Measurements from ENCODE around the gene PGLYRP3.
A peak's percentile ranks its signal among the peaks of the same experiment; 100 is the strongest.

The PGLYRP3 gene

GRCh38 chr1:153251988-153252387 is 60.8 kb downstream of the PGLYRP3 start:
- DNase-seq (ENCODE audit: insufficient read length, low spot score) (no peak), FAIRE-seq (peak; percentile 23)
- TF ChIP-seq PAX5 (IDR thresholded peaks at IDR 0.05; ENCODE audit: insufficient read depth, low read length, severe bottlenecking) (no peak), TAF1 (IDR thresholded peaks at IDR 0.05; ENCODE audit: low read depth, low read length) (no peak), POLR2AphosphoS5 (IDR thresholded peaks at IDR 0.05; ENCODE audit: low read depth, low read length) (no peak), SPI1 (IDR thresholded peaks at IDR 0.05; ENCODE audit: low read depth, low read length) (no peak), POLR2A (IDR thresholded peaks at IDR 0.05; ENCODE audit: low read depth, low read length) (no peak), POU2F2 (IDR thresholded peaks at IDR 0.05; ENCODE audit: low read depth, low read length) (no peak)

GRCh38 chr1:153251562-153251961 is 61.2 kb downstream of the PGLYRP3 start:
- DNase-seq (ENCODE audit: insufficient read length, low spot score) (no peak), FAIRE-seq (no peak)
- TF ChIP-seq PAX5 (IDR thresholded peaks at IDR 0.05; ENCODE audit: insufficient read depth, low read length, severe bottlenecking) (no peak), POU2F2 (IDR thresholded peaks at IDR 0.05; ENCODE audit: low read depth, low read length) (no peak), SPI1 (IDR thresholded peaks at IDR 0.05; ENCODE audit: low read depth, low read length) (no peak), POLR2AphosphoS5 (IDR thresholded peaks at IDR 0.05; ENCODE audit: low read depth, low read length) (no peak), TAF1 (IDR thresholded peaks at IDR 0.05; ENCODE audit: low read depth, low read length) (no peak), POLR2A (IDR thresholded peaks at IDR 0.05; ENCODE audit: low read depth, low read length) (no peak)

- TF ChIP-seq POLR2AphosphoS5 (IDR thresholded peaks at IDR 0.05; ENCODE audit: low read depth, low read length): no peak
- TF ChIP-seq POLR2A (IDR thresholded peaks at IDR 0.05; ENCODE audit: low read depth, low read length): no peak
- no peak for TF ChIP-seq TAF1 (IDR thresholded peaks at IDR 0.05; ENCODE audit: low read depth, low read length)
- TF ChIP-seq PAX5 (IDR thresholded peaks at IDR 0.05; ENCODE audit: insufficient read depth, low read length, severe bottlenecking): no peak
- no peak for TF ChIP-seq SPI1 (IDR thresholded peaks at IDR 0.05; ENCODE audit: low read depth, low read length)
- no peak for TF ChIP-seq POU2F2 (IDR thresholded peaks at IDR 0.05; ENCODE audit: low read depth, low read length)
- FAIRE-seq: no peak
These were observed 61.7 kb downstream of the PGLYRP3 start for GRCh38 chr1:153251087-153251486.

GRCh38 chr1:153250166-153250565 is 62.6 kb downstream of the PGLYRP3 start:
- TF ChIP-seq TAF1 (IDR thresholded peaks at IDR 0.05; ENCODE audit: low read depth, low read length) (no peak), POLR2A (IDR thresholded peaks at IDR 0.05; ENCODE audit: low read depth, low read length) (no peak), SPI1 (IDR thresholded peaks at IDR 0.05; ENCODE audit: low read depth, low read length) (no peak), POU2F2 (IDR thresholded peaks at IDR 0.05; ENCODE audit: low read depth, low read length) (no peak), PAX5 (IDR thresholded peaks at IDR 0.05; ENCODE audit: insufficient read depth, low read length, severe bottlenecking) (no peak), POLR2AphosphoS5 (IDR thresholded peaks at IDR 0.05; ENCODE audit: low read depth, low read length) (no peak)
- no peak for FAIRE-seq
- DNase-seq (ENCODE audit: insufficient read length, low spot score): no peak

More at GRCh38 chr1:153251087-153251486, 61.7 kb downstream of the PGLYRP3 start:
- no peak for DNase-seq (ENCODE audit: insufficient read length, low spot score)

- no peak for DNase-seq (ENCODE audit: insufficient read length, low spot score)
- TF ChIP-seq POU2F2 (IDR thresholded peaks at IDR 0.05; ENCODE audit: low read depth, low read length) (no peak), POLR2AphosphoS5 (IDR thresholded peaks at IDR 0.05; ENCODE audit: low read depth, low read length) (no peak), TAF1 (IDR thresholded peaks at IDR 0.05; ENCODE audit: low read depth, low read length) (no peak), PAX5 (IDR thresholded peaks at IDR 0.05; ENCODE audit: insufficient read depth, low read length, severe bottlenecking) (no peak)
- no peak for FAIRE-seq
These were observed 64.4 kb downstream of the PGLYRP3 start for GRCh38 chr1:153248176-153248879.

Data from GM12891 (cell line).